Right renal cortex interstitium (tissue), 3 donors: ENCODE data around the gene NUAK1. TPM values are rescaled to one million over a fixed set of nuclear protein-coding genes. Genes with fewer than 3 reads are reported as not detected.
A peak's percentile ranks its signal among the peaks of the same experiment; 100 is the strongest.
"Not testable (repeated sequence)": the region's sequence is repeated elsewhere in the genome, so short reads cannot be mapped to it uniquely, and the experiment has no call there.

Experiments used
- DNase-seq, 3 donors: peaks; one replicate each; pipeline ENCODE4 v3.0.0-alpha.2; 2013; ENCODE audit warnings: low read depth in 3 of 3, low spot score in 2 of 3
- polyA plus RNA-seq, 3 donors: library from polyadenylated mRNA; unstranded; fragments of 120-200 nt; gene quantifications; one replicate each; pipeline ENCODE4 v1.2.1, GENCODE V29; 2013; ENCODE audit not compliant: insufficient read length in 3 of 3

NUAK1 gene
- polyA plus RNA-seq, 3 donors, result 9.6 to 10.1 (median 9.8) TPM

- no peak for DNase-seq
Observed at GRCh38 chr12:106149096-106149784, 10.5 kb upstream of the NUAK1 start.

- no peak for DNase-seq
Observed at GRCh38 chr12:106147956-106148355, 9.2 kb upstream of the NUAK1 start.

- DNase-seq, result no peak
Observed at GRCh38 chr12:106146987-106147386, 8.2 kb upstream of the NUAK1 start.

GRCh38 chr12:106145539-106146447, 7.0 kb upstream of the NUAK1 start:
- no peak for DNase-seq

DNA sequence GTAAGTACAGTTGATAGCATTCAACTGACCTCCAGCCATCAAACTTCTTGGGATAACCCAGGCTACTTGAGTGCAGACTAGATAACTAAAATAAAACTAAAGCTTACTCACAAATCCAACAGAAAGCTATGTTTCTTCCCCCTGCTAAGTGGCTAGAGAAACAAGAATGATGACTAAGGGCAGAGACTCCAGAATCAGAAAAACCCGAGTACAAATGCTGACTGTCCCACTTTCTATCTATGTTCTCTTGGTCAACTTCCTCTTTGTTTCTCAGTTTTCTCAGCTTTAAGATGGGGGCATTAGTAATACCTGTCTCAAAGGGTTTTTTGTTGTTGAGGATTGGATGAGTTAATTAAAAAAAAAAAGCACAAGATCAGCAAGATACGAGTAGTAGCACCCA, 6.1 kb upstream of the NUAK1 start:
- no peak for DNase-seq

DNA sequence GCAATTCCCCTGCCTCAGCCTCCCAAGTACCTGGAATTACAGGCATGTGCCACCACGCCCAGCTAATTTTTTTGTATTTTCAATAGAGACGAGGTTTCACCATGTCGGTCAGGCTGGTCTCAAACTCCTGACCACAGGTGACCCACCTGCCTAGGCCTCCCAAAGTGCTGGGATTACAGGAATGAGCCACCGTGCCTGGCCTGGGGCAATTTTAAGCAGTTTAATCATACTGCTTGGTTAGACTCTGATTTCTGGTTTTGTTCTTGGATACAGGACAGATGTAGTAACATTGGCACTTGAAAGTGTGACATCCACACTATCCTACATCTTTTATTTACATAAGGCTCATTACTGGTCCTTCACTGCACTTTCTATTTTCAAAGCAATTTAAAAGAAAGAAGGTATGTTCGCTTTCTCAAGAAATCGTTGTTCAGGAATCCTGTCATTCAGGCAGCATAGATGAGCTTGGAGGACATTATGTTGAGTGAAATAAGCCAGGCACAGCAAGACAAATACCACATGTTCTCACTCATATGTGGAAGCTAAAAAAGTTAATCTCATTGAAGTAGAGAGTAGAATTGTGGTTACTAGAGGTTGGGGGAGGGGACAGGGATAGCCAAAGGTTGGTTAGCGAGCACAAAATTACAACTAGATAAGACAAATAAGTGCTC, 4.0 kb upstream of the NUAK1 start:
- DNase-seq, result no peak

DNA sequence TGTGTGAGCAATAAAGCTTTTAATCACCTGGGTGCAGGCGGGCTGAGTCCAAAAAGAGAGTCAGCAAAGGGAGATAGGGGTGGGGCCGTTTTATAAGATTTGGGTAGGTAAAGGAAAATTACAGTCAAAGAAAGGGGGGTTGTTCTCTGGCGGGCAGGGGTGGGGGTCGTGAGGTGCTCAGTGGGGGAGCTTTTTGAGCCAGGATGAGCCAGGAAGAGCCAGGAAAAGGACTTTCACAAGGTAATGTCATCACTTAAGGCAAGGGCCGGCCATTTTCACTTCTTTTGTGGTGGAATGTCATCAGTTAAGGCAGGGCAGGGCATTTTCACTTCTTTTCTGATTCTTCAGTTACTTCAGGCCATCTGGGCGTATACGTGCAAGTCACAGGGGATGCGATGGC, 3.2 kb upstream of the NUAK1 start:
- not testable (repeated sequence) for DNase-seq

DNA sequence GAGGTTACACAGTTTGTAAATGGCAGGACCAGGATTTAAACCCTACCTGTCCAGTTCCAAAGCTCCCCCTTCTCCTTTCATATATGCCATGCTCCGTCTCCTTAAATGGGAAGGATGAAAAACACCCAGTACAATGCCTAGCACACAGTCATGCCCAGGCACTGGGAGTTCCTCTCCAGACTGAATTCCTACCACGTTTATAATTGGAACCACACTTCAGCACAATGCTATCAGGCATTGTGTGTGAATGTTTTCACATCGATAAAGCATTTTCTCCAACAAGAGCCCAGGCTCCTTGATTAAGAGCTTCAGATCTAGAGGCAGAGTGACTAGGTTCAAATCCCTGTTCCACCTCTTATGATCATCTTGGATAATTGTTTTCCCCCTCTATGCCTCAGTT, 2.7 kb upstream of the NUAK1 start:
- no peak for DNase-seq

DNA sequence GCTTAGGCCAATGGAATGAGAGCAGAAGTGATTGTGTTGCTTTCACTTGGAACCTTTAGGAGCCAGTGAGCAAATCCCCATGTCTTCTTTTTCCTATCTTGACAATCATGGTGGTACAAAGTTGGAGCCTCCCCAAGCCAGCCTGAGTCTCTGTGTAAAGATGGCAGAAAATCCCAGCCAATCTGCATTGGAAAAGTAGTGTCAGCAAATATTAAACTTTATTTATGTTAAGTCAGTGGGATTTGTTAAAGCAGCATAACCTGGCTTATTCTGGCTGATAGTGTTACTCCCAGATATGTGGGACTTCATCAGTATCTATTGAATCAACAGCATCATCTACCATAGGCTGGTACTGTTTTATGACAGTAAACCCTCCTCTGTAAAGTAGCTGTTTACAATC, 2.2 kb upstream of the NUAK1 start:
- DNase-seq, result no peak

DNA sequence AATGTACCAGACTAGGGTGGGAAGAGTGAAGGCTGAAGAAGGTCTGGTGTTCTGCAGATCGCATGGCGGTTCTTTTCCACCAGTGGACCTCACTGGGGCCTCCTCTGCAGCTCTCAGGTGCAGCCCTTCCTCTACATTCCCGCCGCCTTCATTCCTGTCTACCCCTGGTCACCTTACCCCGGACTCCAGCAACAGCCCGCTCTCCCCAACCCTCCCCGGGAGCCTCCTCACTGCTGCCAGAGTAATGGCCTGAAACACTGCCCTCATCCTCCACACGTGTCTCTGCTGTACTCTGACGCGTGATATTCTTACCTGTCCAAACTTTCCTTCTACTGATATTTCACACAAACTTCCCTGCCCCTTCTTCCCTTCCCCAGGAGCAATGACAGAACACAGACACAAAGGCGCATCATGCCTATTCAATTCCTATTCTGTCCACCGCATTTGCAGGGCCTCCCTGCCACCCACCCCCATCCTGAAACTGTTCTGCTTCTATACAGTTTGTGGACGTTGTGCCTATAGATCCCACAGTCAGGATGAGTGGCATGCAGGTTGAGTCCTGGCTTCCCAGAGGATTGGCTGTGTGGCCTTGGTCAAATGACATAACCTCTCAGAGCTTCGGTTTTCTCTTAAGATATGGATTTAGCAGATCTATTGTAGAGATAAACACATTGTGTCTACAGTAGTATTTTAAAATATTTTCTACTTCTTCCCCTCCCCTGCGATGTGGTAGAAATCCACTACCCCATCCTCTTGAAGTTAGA, 1.7 kb upstream of the NUAK1 start:
- no peak for DNase-seq

DNA sequence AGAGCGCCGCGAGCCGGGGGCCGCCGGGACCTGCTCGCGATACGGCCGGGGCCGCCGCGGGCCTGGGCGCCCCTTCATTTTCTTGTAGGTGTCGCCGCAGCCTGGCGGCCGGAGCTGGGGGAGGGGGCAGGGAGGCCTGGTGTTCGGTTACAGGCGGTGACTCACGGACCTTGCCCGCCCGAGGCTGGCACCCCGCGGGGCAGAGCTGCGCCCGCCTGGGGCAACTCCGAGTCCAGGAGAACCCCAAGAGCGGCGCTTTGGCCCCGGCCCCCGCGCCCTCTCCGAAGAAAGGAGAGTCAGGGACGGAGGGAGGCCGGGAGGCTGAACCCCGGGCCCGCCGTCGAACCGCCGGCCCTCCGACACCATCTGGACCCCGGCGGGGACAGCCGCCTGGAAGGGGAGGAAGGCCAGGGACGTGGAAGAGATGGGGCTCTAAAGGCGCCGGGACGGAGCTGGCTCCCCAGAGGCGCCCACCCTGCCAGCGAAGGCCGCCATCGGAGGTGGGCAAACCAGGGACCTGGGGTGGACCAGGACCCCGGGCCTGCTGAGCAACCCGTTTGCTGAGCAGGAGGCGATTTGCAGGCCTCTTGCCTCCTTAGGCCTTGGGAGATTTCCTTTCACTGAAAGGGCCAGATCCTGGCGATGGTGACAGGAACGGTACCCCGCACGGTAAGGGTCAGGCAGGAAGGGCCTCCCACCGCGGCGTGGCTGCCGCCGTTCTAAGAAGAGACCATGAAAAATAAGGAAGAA, 843 bp upstream of the NUAK1 start:
- DNase-seq, result peak in 1 of 3 donors; percentile 57

DNA sequence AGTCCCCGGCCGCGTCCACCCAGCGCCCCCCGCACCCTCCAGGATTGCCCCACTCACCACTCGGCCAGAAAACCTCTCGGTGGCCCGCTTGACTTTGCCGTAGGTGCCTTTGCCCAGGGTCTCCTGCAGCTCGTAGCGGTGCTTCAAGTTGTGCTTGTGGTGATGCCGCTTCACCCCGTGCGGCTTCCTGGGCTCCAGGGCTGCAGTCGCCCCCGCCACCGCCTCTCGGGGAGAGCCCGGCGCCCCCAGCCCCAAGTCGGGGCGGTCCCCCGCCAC, 459 bp downstream of the NUAK1 start:
- DNase-seq, result no peak

- no peak for DNase-seq
Observed at GRCh38 chr12:106137530-106138356, 1.0 kb downstream of the NUAK1 start.

DNA sequence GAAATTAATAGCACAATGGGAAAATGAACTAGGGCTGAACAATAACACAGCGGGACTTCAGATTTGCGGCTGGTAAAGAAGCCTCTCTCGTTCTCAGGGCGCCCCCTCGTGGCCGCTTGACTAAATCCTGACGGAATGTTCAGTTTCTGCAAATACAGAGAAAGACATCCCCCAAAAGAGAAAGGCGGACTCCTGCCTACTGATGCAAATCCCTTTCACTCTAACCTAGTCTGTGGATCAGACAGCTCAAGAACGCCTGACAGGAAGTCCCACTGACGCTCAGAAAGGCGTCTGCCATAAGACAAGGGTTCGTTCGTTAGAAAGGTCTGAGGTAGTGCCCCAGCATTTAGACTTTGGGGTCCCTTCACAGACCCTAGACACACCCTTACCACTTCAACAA, 2.5 kb downstream of the NUAK1 start:
- DNase-seq, result peak in 1 of 3 donors; percentile 78

DNA sequence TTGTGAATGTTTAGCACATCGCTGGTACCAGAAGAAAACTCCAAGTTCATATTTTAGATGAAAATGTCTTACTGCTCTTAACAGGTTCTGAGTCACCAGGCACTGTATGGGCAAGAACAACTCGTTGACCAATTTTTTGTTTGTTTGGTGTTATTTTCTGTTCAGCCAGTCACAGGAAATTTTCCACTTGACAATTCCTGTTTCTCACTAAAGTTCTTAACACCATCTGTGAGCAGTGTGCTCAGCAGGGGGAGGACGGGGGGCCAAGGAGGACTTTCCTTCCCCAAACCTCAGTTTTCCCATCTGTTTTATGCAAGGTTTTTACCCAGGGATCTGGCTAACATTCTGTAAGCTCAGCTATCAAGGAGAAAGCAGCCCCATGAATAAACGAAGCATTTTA, 3.0 kb downstream of the NUAK1 start:
- no peak for DNase-seq

DNA sequence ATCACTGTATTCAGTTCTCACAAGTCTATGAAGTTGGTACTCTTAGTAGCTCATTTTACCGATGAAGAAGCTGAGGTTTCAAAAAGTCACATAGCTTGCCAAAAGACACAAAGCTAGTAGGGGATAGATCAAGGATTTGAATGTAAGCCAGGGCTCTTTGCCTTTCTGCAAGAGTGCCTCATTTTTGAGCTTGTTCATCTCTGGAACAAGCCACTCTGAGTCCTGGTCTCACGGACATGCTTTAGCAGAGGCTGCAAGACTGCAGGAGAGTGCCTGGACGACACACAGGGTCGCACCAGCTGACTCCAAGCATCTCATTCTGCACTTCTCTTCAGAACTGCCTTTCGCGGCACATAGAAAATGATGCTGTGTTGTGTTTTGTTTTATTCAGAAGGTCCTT, 3.7 kb downstream of the NUAK1 start:
- DNase-seq, result no peak

GRCh38 chr12:106134294-106134949, 4.3 kb downstream of the NUAK1 start:
- no peak for DNase-seq

DNA sequence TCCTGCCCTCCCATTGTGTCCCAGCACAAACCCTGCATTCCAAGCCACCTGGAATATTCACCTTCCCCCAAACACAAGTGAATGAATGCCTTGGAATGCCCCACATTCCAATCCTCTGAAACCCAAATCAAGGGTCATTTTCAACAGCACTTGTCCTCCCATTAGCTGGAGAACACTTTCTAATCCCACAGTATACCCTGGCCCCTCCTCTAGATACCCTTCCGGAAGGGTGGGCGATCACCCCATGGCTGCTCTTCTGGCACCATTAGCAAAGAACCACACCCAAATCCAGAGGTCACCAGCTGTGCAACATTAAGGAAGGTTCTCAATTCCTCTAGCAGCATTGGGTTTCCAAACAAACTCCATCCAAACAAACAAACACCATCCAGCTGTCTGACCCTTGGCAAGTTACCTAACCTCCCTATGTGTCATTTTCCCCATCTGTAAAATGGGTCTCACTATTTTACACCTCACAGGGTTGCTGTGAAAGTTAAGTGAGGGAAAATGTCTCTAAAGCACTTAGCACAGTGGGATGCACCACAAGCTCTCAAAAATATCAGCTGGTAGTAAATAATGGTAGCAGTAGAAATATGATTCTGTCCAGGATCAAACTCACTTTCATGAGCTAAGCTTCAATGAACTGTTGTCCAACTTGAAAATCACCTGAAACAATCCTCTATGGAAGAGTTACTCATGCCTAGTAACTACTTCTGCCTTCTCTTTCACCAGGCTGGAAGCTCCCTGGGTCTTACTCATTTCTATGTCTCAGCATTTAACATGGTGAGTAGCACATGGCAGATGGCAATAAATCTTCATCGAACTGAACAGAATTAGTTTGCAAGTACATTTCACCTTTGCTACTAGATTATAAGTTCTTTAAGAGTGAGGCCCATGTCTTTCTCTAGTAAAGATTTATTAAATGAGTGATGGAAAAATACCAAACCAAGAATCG, 5.3 kb downstream of the NUAK1 start:
- no peak for DNase-seq
